H9 (cell line): ENCODE results near the gene FBN2. TPM values are rescaled to one million over a fixed set of nuclear protein-coding genes. Genes with fewer than 3 reads are reported as not detected.

Source experiments
- DNase-seq: peaks from one replicate; pipeline ENCODE4 v3.0.0-alpha.2; 2017
- H2AFZ ChIP-seq: one replicate; pipeline ENCODE4 v1.6.1; 2013; ENCODE audit warnings: mild to moderate bottlenecking, low read length, control low read depth, moderate library complexity
- H2AK5ac ChIP-seq: 2 replicates; pipeline ENCODE4 v1.6.1; 2013; ENCODE audit warnings: low read length, control low read depth, mixed read lengths; ENCODE audit not compliant: insufficient read length
- H2BK120ac ChIP-seq: one replicate; pipeline ENCODE4 v1.6.1; 2013; ENCODE audit warnings: low read depth, mild to moderate bottlenecking, low read length, control low read depth, inconsistent platforms; ENCODE audit not compliant: poor library complexity, severe bottlenecking
- H2BK12ac ChIP-seq: 2 replicates; pipeline ENCODE4 v1.6.1; 2013; ENCODE audit warnings: low read length, control low read depth, mixed read lengths, low read depth; ENCODE audit not compliant: insufficient read length
- H2BK15ac ChIP-seq: 2 replicates; pipeline ENCODE4 v1.6.1; 2013; ENCODE audit warnings: low read depth, low read length, control low read depth
- H2BK20ac ChIP-seq: one replicate; pipeline ENCODE4 v1.6.1; 2013; ENCODE audit warnings: low read depth, mild to moderate bottlenecking, low read length, control low read depth, inconsistent platforms; ENCODE audit not compliant: poor library complexity, severe bottlenecking
- H2BK5ac ChIP-seq: 2 replicates; pipeline ENCODE4 v1.6.1; 2013; ENCODE audit warnings: low read length, control low read depth, mixed read lengths; ENCODE audit not compliant: insufficient read length
- H3K14ac ChIP-seq: 2 replicates; pipeline ENCODE4 v1.6.1; 2013; ENCODE audit warnings: low read length, control low read depth; ENCODE audit not compliant: insufficient read depth
- H3K18ac ChIP-seq: 2 replicates; pipeline ENCODE4 v1.6.1; 2013; ENCODE audit warnings: low read depth, mild to moderate bottlenecking, mixed read lengths, low read length, control low read depth; ENCODE audit not compliant: insufficient read length
- H3K23ac ChIP-seq: 2 replicates; pipeline ENCODE4 v1.6.1; 2013; ENCODE audit warnings: low read length, control low read depth, mixed read lengths, low read depth; ENCODE audit not compliant: insufficient read length
- H3K23me2 ChIP-seq: 2 replicates; pipeline ENCODE4 v1.6.1; 2013; ENCODE audit warnings: low read depth, mild to moderate bottlenecking, mixed read lengths, low read length, control low read depth; ENCODE audit not compliant: insufficient read length, poor library complexity, severe bottlenecking
- H3K27ac ChIP-seq: 2 replicates; pipeline ENCODE4 v1.5.1; 2013; ENCODE audit warnings: low read length, control low read depth, mixed read lengths, low read depth; ENCODE audit not compliant: insufficient read length
- H3K27me3 ChIP-seq: 2 replicates; pipeline ENCODE4 v1.6.1; 2013; ENCODE audit warnings: low read length, control low read depth, inconsistent platforms; ENCODE audit not compliant: insufficient read depth
- H3K4ac ChIP-seq: 2 replicates; pipeline ENCODE4 v1.6.1; 2013; ENCODE audit warnings: low read depth, mild to moderate bottlenecking, control low read depth, inconsistent platforms, low read length, moderate library complexity
- H3K4me1 ChIP-seq: 2 replicates; pipeline ENCODE4 v1.6.1; 2013; ENCODE audit warnings: low read length, control low read depth, inconsistent platforms; ENCODE audit not compliant: insufficient read depth
- H3K4me2 ChIP-seq: 2 replicates; pipeline ENCODE4 v1.6.1; 2013; ENCODE audit warnings: low read length, control low read depth, mixed read lengths; ENCODE audit not compliant: insufficient read length, insufficient read depth
- H3K56ac ChIP-seq: 2 replicates; pipeline ENCODE4 v1.6.1; 2013; ENCODE audit warnings: low read depth, mild to moderate bottlenecking, mixed read lengths, low read length, control low read depth; ENCODE audit not compliant: insufficient read length
- H3K79me1 ChIP-seq: 2 replicates; pipeline ENCODE4 v1.6.1; 2013; ENCODE audit warnings: low read depth, mild to moderate bottlenecking, moderate library complexity, low read length, control low read depth, inconsistent platforms; ENCODE audit not compliant: insufficient read depth, poor library complexity, severe bottlenecking
- H3K79me2 ChIP-seq: 2 replicates; pipeline ENCODE4 v1.6.1; 2013; ENCODE audit warnings: low read length, control low read depth, inconsistent platforms; ENCODE audit not compliant: insufficient read depth
- H3K9ac ChIP-seq: 2 replicates; pipeline ENCODE4 v1.6.1; 2013; ENCODE audit warnings: low read length, control low read depth, mixed read lengths; ENCODE audit not compliant: insufficient read length; ENCODE audit errors: extremely low read depth
- H3K9me3 ChIP-seq: one replicate; pipeline ENCODE4 v1.6.1; 2013; ENCODE audit warnings: low read depth, low read length, inconsistent platforms; ENCODE audit not compliant: control insufficient read depth
- H3T11ph ChIP-seq: one replicate; pipeline ENCODE4 v1.6.1; 2013; ENCODE audit warnings: mild to moderate bottlenecking, low read length, control low read depth, inconsistent platforms
- H4K20me1 ChIP-seq: one replicate; pipeline ENCODE4 v1.6.1; 2013; ENCODE audit not compliant: control insufficient read depth, insufficient read length, insufficient read depth
- H4K5ac ChIP-seq: 2 replicates; pipeline ENCODE4 v1.6.1; 2013; ENCODE audit warnings: low read depth, mild to moderate bottlenecking, mixed read lengths, low read length, control low read depth; ENCODE audit not compliant: insufficient read length
- H4K8ac ChIP-seq: replicated peaks from 2 replicates; pipeline ENCODE4 v1.6.1; 2013; ENCODE audit warnings: low read length, control low read depth, mixed read lengths, low read depth; ENCODE audit not compliant: insufficient read length
- H4K91ac ChIP-seq: 2 replicates; pipeline ENCODE4 v1.6.1; 2013; ENCODE audit warnings: low read depth, mild to moderate bottlenecking, moderate library complexity, mixed read lengths, low read length, control low read depth; ENCODE audit not compliant: insufficient read length
- H3K27ac Mint-ChIP-seq, 3 experiments: 2 replicates in 2 of 3; 3 replicates in 1 of 3; pipeline ENCODE4 v1.8.0; 2020 to 2021; ENCODE audit warnings: mixed read lengths in 3 of 3, mild to moderate bottlenecking in 1 of 3, moderate library complexity in 1 of 3
- H3K27me3 Mint-ChIP-seq: 2 replicates; pipeline ENCODE4 v1.8.0; 2021; ENCODE audit warnings: low read depth, mild to moderate bottlenecking, moderate library complexity, mixed read lengths
- H3K36me3 Mint-ChIP-seq, 3 experiments: 2 replicates in 2 of 3; 3 replicates in 1 of 3; pipeline ENCODE4 v1.8.0; 2020 to 2021; ENCODE audit warnings: low read depth in 3 of 3, mixed read lengths in 3 of 3; ENCODE audit not compliant: insufficient read depth in 1 of 3
- H3K4me1 Mint-ChIP-seq, 2 experiments: 2 replicates each; pipeline ENCODE4 v1.8.0; 2020; ENCODE audit warnings: mixed read lengths in 2 of 2
- H3K4me3 Mint-ChIP-seq, 2 experiments: 2 replicates in 1 of 2; 3 replicates in 1 of 2; pipeline ENCODE4 v1.8.0; 2020 to 2021; ENCODE audit warnings: mild to moderate bottlenecking in 2 of 2, mixed read lengths in 2 of 2, moderate library complexity in 1 of 2
- H3K9me3 Mint-ChIP-seq, 2 experiments: 2 replicates in 1 of 2; 3 replicates in 1 of 2; pipeline ENCODE4 v1.8.0; 2020; ENCODE audit warnings: mild to moderate bottlenecking in 2 of 2, mixed read lengths in 2 of 2, moderate library complexity in 1 of 2
- CTCF ChIP-seq: fragments of 200-600 bp; sonication (generic); conservative IDR thresholded peaks from 3 replicates; pipeline ENCODE4 v1.8.0; 2021; ENCODE audit warnings: antibody characterized with exemption, mild to moderate bottlenecking
- WGBS: extraction: QIAGEN DNeasy Blood & Tissue Kit; methylation state at CpG from one replicate; pipeline ENCODE4 v1.1.7; 2013; ENCODE audit warnings: missing lambda C conversion rate, low lambda C conversion rate, mixed read lengths; ENCODE audit not compliant: insufficient read length; ENCODE audit errors: extremely low coverage; 5-methylcytosine and 5-hydroxymethylcytosine counted together
- total RNA-seq: library from RNA; stranded (reverse); gene quantifications from 2 replicates; pipeline ENCODE4 v1.2.1, GENCODE V29; 2021

Gene FBN2
- total RNA-seq, 1 experiment from 2014 or later: 8.3 TPM

- no peak overlapping the region for H3K4me3 Mint-ChIP-seq
- Histone ChIP-seq H4K20me1 (no peaks in the 10 kb centered on the region), H4K8ac (no peak overlapping the region), H3K56ac (no peak overlapping the region), H2BK12ac (no peak overlapping the region), H3K14ac (no peak overlapping the region), H4K91ac (no peak overlapping the region), H3K27me3 (no peaks in the 10 kb centered on the region), H2BK120ac (no peak overlapping the region), H3K9ac (no peak overlapping the region), H3K23ac (no peak overlapping the region), H2AK5ac (no peak overlapping the region), H3T11ph (no peak overlapping the region), H3K79me1 (no peaks in the 10 kb centered on the region), H3K4me1 (no peaks in the 10 kb centered on the region), H3K4ac (no peak overlapping the region), H2BK5ac (no peak overlapping the region), H3K9me3 (no peaks in the 10 kb centered on the region), H3K4me2 (no peak overlapping the region), H3K27ac (no peak overlapping the region), H2BK20ac (no peak overlapping the region), H2AFZ (no peak overlapping the region), H3K18ac (no peak overlapping the region), H2BK15ac (no peak overlapping the region), H4K5ac (no peak overlapping the region), H3K79me2 (no peaks in the 10 kb centered on the region), H3K23me2 (no peaks in the 10 kb centered on the region)
- no peaks in the 10 kb centered on the region; a peak in 1 of 4 replicates for H3K4me1 Mint-ChIP-seq
- WGBS: no CpG with 5 or more reads among the region's 13 CpGs
- TF ChIP-seq CTCF: no peak
- H3K27ac Mint-ChIP-seq: no peak overlapping the region
- no peaks in the 10 kb centered on the region for H3K27me3 Mint-ChIP-seq
- no peaks in the 10 kb centered on the region for H3K36me3 Mint-ChIP-seq
- H3K9me3 Mint-ChIP-seq: peaks cover 5 to 6% of the 10 kb centered on the region in 2 experiments; a peak in 3 of 5 replicates
- no peak for DNase-seq
Observed at GRCh38 chr5:128559300-128560297, 21.6 kb upstream of the FBN2 start.
